H1 (cell line): ENCODE measurements around the gene TAPT1. TPM values are rescaled to one million over a fixed set of nuclear protein-coding genes. Genes with fewer than 3 reads are reported as not detected.

Source experiments
- CTCF ChIA-PET: fragments of 300-600 bp; sonication (Branson Sonifier 250); formaldehyde crosslinking; loops from one replicate; lab custom pipeline; 2021; ENCODE audit not compliant: partially characterized antibody; lab: Charles Lee
- POLR2A ChIA-PET: fragments of 300-600 bp; sonication (Branson Sonifier 250); formaldehyde crosslinking; loops from one replicate; lab custom pipeline; 2021; ENCODE audit warnings: inconsistent platforms; ENCODE audit not compliant: partially characterized antibody; lab: Charles Lee
- DNase-seq, 2 experiments: peaks; one replicate each; pipeline versions ENCODE4 v3.0.0 to v3.0.0-alpha.2; 2010 to 2022; ENCODE audit warnings: low spot score in 2 of 2, low read depth in 1 of 2, mixed read lengths in 1 of 2
- FAIRE-seq: peaks from 2 replicates; lab custom pipeline; 2011; peaks lifted over from hg19 to GRCh38; lab: Jason Lieb, UNC
- H2AFZ ChIP-seq: 2 replicates; pipeline ENCODE4 v1.8.1; 2012; ENCODE audit warnings: low read length, inconsistent platforms
- H2AK5ac ChIP-seq: 2 replicates; pipeline ENCODE4 v1.6.1; 2013; ENCODE audit warnings: low read depth, low read length
- H2BK120ac ChIP-seq: replicated peaks from 2 replicates; pipeline ENCODE3; 2013; ENCODE audit warnings: low read depth, low read length, inconsistent platforms
- H2BK12ac ChIP-seq: 2 replicates; pipeline ENCODE4 v1.6.1; 2013; ENCODE audit warnings: low read depth, low read length
- H2BK15ac ChIP-seq: 2 replicates; pipeline ENCODE4 v1.6.1; 2013; ENCODE audit warnings: low read length
- H2BK20ac ChIP-seq: 2 replicates; pipeline ENCODE4 v1.6.1; 2013; ENCODE audit warnings: low read length
- H2BK5ac ChIP-seq: 2 replicates; pipeline ENCODE4 v1.6.1; 2013; ENCODE audit warnings: low read depth, low read length
- H3K14ac ChIP-seq: 2 replicates; pipeline ENCODE4 v1.6.1; 2013; ENCODE audit warnings: inconsistent platforms; ENCODE audit not compliant: insufficient read length
- H3K18ac ChIP-seq: 2 replicates; pipeline ENCODE4 v1.6.1; 2013; ENCODE audit warnings: low read length; ENCODE audit errors: extremely low read depth
- H3K23ac ChIP-seq: 2 replicates; pipeline ENCODE4 v1.6.1; 2013; ENCODE audit warnings: inconsistent platforms; ENCODE audit not compliant: insufficient read length
- H3K23me2 ChIP-seq: 2 replicates; pipeline ENCODE4 v1.6.1; 2013; ENCODE audit warnings: low read depth, low read length
- H3K27ac ChIP-seq: 2 replicates; pipeline ENCODE4 v1.6.1; 2011; ENCODE audit warnings: low read depth, low read length, inconsistent platforms
- H3K27me3 ChIP-seq, 4 experiments: replicated peaks in 1 of 4; 1 replicate in 1 of 4; 2 replicates in 3 of 4; pipeline versions ENCODE4 v1.6.1 to v1.8.1; 2011 to 2013; ENCODE audit warnings: low read length in 3 of 4, mild to moderate bottlenecking in 3 of 4, inconsistent platforms in 2 of 4, mixed read lengths in 2 of 4, moderate library complexity in 1 of 4; ENCODE audit not compliant: control insufficient read depth in 3 of 4, insufficient read depth in 3 of 4; ENCODE audit errors: extremely low read depth in 1 of 4
- H3K36me3 ChIP-seq, 4 experiments: 2 replicates each; pipeline versions ENCODE4 v1.6.1 to v1.8.1; 2011 to 2013; ENCODE audit warnings: mild to moderate bottlenecking in 4 of 4, low read length in 3 of 4, moderate library complexity in 2 of 4, control low read depth in 1 of 4, inconsistent platforms in 1 of 4; ENCODE audit not compliant: insufficient read depth in 4 of 4, control insufficient read depth in 2 of 4
- H3K4ac ChIP-seq: replicated peaks from 2 replicates; pipeline ENCODE3; 2013; ENCODE audit warnings: low read length, low read depth, mixed read lengths, inconsistent platforms; ENCODE audit not compliant: insufficient read length
- H3K4me1 ChIP-seq, 4 experiments: replicated peaks in 1 of 4; 1 replicate in 1 of 4; 2 replicates in 3 of 4; pipeline versions ENCODE4 v1.6.1 to v1.8.1; 2011 to 2013; ENCODE audit warnings: low read length in 3 of 4, inconsistent platforms in 2 of 4, mixed read lengths in 1 of 4; ENCODE audit not compliant: insufficient read depth in 4 of 4, control insufficient read depth in 3 of 4
- H3K4me2 ChIP-seq, 2 experiments: 2 replicates each; pipeline versions ENCODE4 v1.6.1 to v1.8.1; 2011 to 2013; ENCODE audit warnings: low read depth in 2 of 2, low read length in 2 of 2, control low read depth in 1 of 2, inconsistent platforms in 1 of 2, mild to moderate bottlenecking in 1 of 2; ENCODE audit not compliant: insufficient read depth in 1 of 2
- H3K4me3 ChIP-seq, 4 experiments: fragments of 200-600, 300-600 bp in 1 of 4; sonication (generic), shearing (Covaris generic), sonication (Bioruptor Twin) in 1 of 4; 2 replicates each; pipeline versions ENCODE4 v1.5.1 to v1.8.1; 2011 to 2016; ENCODE audit warnings: low read length in 4 of 4, low read depth in 3 of 4, control low read depth in 2 of 4, inconsistent platforms in 2 of 4, mild to moderate bottlenecking in 2 of 4, mixed read lengths in 1 of 4, moderate library complexity in 1 of 4; ENCODE audit not compliant: insufficient read depth in 2 of 4; ENCODE audit errors: extremely low read depth in 1 of 4
- H3K56ac ChIP-seq: replicated peaks from 2 replicates; pipeline ENCODE3; 2013; ENCODE audit warnings: low read depth, mild to moderate bottlenecking, mixed read lengths, low read length, inconsistent platforms; ENCODE audit not compliant: insufficient read length
- H3K79me1 ChIP-seq: 2 replicates; pipeline ENCODE4 v1.6.1; 2013; ENCODE audit warnings: low read depth, low read length, control low read depth
- H3K79me2 ChIP-seq, 2 experiments: 2 replicates each; pipeline versions ENCODE4 v1.6.1 to v1.8.1; 2012 to 2013; ENCODE audit warnings: low read length in 2 of 2, mild to moderate bottlenecking in 2 of 2, inconsistent platforms in 1 of 2; ENCODE audit not compliant: insufficient read depth in 2 of 2, control insufficient read depth in 1 of 2
- H3K9ac ChIP-seq, 4 experiments: replicated peaks in 1 of 4; 1 replicate in 1 of 4; 2 replicates in 3 of 4; pipeline versions ENCODE4 v1.6.1 to v1.8.1; 2011 to 2013; ENCODE audit warnings: low read depth in 3 of 4, low read length in 3 of 4, control low read depth in 2 of 4, mild to moderate bottlenecking in 2 of 4, moderate library complexity in 2 of 4, inconsistent platforms in 1 of 4; ENCODE audit errors: extremely low read depth in 1 of 4
- H3K9me3 ChIP-seq, 2 experiments: 2 replicates each; pipeline versions ENCODE4 v1.6.1 to v1.8.1; 2012 to 2013; ENCODE audit warnings: mild to moderate bottlenecking in 2 of 2, moderate library complexity in 2 of 2, control low read depth in 1 of 2, inconsistent platforms in 1 of 2, low read depth in 1 of 2, low read length in 1 of 2, mixed read lengths in 1 of 2; ENCODE audit not compliant: insufficient read depth in 2 of 2
- H4K20me1 ChIP-seq, 2 experiments: replicated peaks in 1 of 2; 2 replicates each; pipeline versions ENCODE3 to v1.8.1; 2011 to 2013; ENCODE audit warnings: inconsistent platforms in 2 of 2, low read length in 2 of 2, mild to moderate bottlenecking in 1 of 2; ENCODE audit not compliant: insufficient read depth in 2 of 2, control insufficient read depth in 1 of 2
- H4K5ac ChIP-seq: 2 replicates; pipeline ENCODE4 v1.6.1; 2013; ENCODE audit warnings: low read length, low read depth, mixed read lengths, inconsistent platforms; ENCODE audit not compliant: insufficient read length
- H4K8ac ChIP-seq: 2 replicates; pipeline ENCODE4 v1.8.0; 2013; ENCODE audit warnings: mild to moderate bottlenecking, moderate library complexity, low read length, inconsistent platforms; ENCODE audit not compliant: insufficient read depth; ENCODE audit errors: extremely low read depth
- H4K91ac ChIP-seq: replicated peaks from 2 replicates; pipeline ENCODE3; 2013; ENCODE audit warnings: low read length, mixed read lengths, inconsistent platforms; ENCODE audit not compliant: insufficient read length
- ASH2L ChIP-seq: fragments of 200-600, 300-600 bp; sonication (generic); IDR thresholded peaks from one replicate; pipeline ENCODE4 v1.7.1; 2017; ENCODE audit warnings: low read length
- BCL11A ChIP-seq, 2 experiments: IDR thresholded peaks; one replicate each; pipeline ENCODE4 v1.6.1; 2011; ENCODE audit warnings: low read depth in 2 of 2, low read length in 2 of 2, mild to moderate bottlenecking in 2 of 2
- BRCA1 ChIP-seq: IDR thresholded peaks from 2 replicates; pipeline ENCODE4 v1.6.1; 2012; ENCODE audit warnings: low read depth, low read length, improper control_type of control experiment
- CEBPB ChIP-seq: IDR thresholded peaks from 2 replicates; pipeline ENCODE4 v1.6.1; 2012; ENCODE audit warnings: low read depth, low read length
- CREB1 ChIP-seq: IDR thresholded peaks from 2 replicates; pipeline ENCODE4 v1.6.1; 2012; ENCODE audit warnings: inconsistent platforms
- EZH2 ChIP-seq: fragments of 200-600 bp; sonication (generic); IDR thresholded peaks from 2 replicates; pipeline ENCODE4 v1.7.1; 2012; ENCODE audit warnings: low read depth, mild to moderate bottlenecking, moderate library complexity, low read length, inconsistent platforms; ENCODE audit not compliant: severe bottlenecking
- HDAC2 ChIP-seq, 2 experiments: fragments of 300-600 bp in 1 of 2; sonication (generic) in 1 of 2; IDR thresholded peaks; 2 replicates each; pipeline ENCODE4 v1.6.1; 2011 to 2012; ENCODE audit warnings: low read depth in 2 of 2, low read length in 2 of 2, mild to moderate bottlenecking in 2 of 2, moderate library complexity in 2 of 2, borderline replicate concordance in 1 of 2, inconsistent platforms in 1 of 2
- JUN ChIP-seq: IDR thresholded peaks from 2 replicates; pipeline ENCODE4 v1.6.1; 2011; ENCODE audit warnings: low read depth, mild to moderate bottlenecking, improper control_type of control experiment, low read length
- JUND ChIP-seq: IDR thresholded peaks from 2 replicates; pipeline ENCODE4 v1.6.1; 2011; ENCODE audit warnings: mild to moderate bottlenecking, improper control_type of control experiment, low read length
- NRF1 ChIP-seq: IDR thresholded peaks from 2 replicates; pipeline ENCODE4 v1.6.1; 2011; ENCODE audit warnings: mild to moderate bottlenecking, low read depth, low read length, improper control_type of control experiment
- POU5F1 ChIP-seq: IDR thresholded peaks from 2 replicates; pipeline ENCODE4 v1.6.1; 2011; ENCODE audit warnings: low read depth, mild to moderate bottlenecking, low read length, moderate library complexity
- RAD21 ChIP-seq, 2 experiments: IDR thresholded peaks in 1 of 2; conservative IDR thresholded peaks in 1 of 2; 2 replicates each; pipeline ENCODE4 v1.6.1; 2011; ENCODE audit warnings: low read depth in 2 of 2, low read length in 2 of 2, improper control_type of control experiment in 1 of 2, inconsistent platforms in 1 of 2, mild to moderate bottlenecking in 1 of 2, moderate library complexity in 1 of 2
- SP1 ChIP-seq: IDR thresholded peaks from 2 replicates; pipeline ENCODE4 v1.6.1; 2011; ENCODE audit warnings: low read depth, low read length
- TAF7 ChIP-seq: optimal IDR thresholded peaks from 2 replicates; pipeline ENCODE3; 2011; ENCODE audit warnings: low read depth, mild to moderate bottlenecking, inconsistent platforms, low read length, moderate library complexity, borderline replicate concordance
- ZNF274 ChIP-seq: IDR thresholded peaks from 2 replicates; pipeline ENCODE4 v1.7.0; 2012; ENCODE audit warnings: low read length, borderline replicate concordance; ENCODE audit errors: extremely low read depth
- WGBS, 2 experiments: shearing (Covaris generic) in 1 of 2; methylation state at CpG; one replicate each; pipeline versions ENCODE4 v1.1.6 to v1.1.7; 2013 to 2015; ENCODE audit warnings: low lambda C conversion rate in 2 of 2, mixed read lengths in 2 of 2, inconsistent platforms in 1 of 2, low coverage in 1 of 2, missing lambda C conversion rate in 1 of 2; ENCODE audit not compliant: insufficient replicate concordance in 2 of 2, insufficient coverage in 1 of 2, insufficient read length in 1 of 2; ENCODE audit errors: extremely low coverage in 1 of 2, missing lambda C conversion rate in 1 of 2; 5-methylcytosine and 5-hydroxymethylcytosine counted together
- polyA plus RNA-seq, 7 experiments: library from polyadenylated mRNA; depleted of rRNA in 3 of 7; stranded (reverse) in 5 of 7; unstranded in 2 of 7; fragments of >200 nt in 5 of 7; fragments of 200-250 nt in 2 of 7; gene quantifications; 1 replicate in 5 of 7; 2 replicates in 1 of 7; 4 replicates in 1 of 7; pipeline versions ENCODE4 v1.2.1 to v1.2.3, GENCODE V29; 2011 to 2013; ENCODE audit warnings: missing spikeins in 2 of 7, mixed read lengths in 2 of 7
- total RNA-seq: library from RNA; stranded (reverse); fragmentation: NEBNext Ultra II Directional; extraction: Animal tissue kit (Norgen Biotek cat#: 25700); gene quantifications from 2 replicates; pipeline ENCODE4 v1.2.1, GENCODE V29; 2021

The TAPT1 gene
- total and polyA plus RNA-seq, 2 of the 8 experiments (the other 6 are each of a cell fraction or from before 2014, with no cell fraction given): 4.2 to 15.3 TPM

DNA sequence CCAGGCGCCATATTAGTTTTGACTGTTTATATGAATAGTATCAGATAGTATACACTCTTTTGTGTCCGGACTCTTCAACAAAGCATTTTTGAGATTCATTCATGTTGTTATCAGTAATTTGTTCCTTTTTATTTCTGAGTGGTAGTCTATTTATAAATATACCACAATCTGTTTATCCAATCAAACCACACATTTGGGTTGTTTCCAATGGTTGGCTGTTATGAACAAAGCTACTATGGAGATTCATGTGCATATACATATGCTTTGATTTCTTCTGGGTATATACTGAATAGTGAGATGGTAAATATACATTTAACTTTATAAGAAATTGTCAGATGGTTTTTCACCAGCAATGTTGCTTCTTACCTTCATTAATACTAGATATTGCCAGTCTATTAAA, 36.8 kb upstream of the TAPT1 start:
- Histone ChIP-seq H3K14ac (no peak overlapping the region), H3K23ac (no peak overlapping the region), H3K36me3 (no peaks in the 10 kb centered on the region), H2AFZ (no peak overlapping the region), H4K8ac (no peak overlapping the region), H3K23me2 (no peaks in the 10 kb centered on the region), H3K27ac (no peak overlapping the region), H3K56ac (no peak overlapping the region), H4K20me1 (no peaks in the 10 kb centered on the region), H2AK5ac (no peak overlapping the region), H3K4me1 (no peaks in the 10 kb centered on the region), H2BK5ac (no peak overlapping the region), H3K4ac (no peak overlapping the region), H2BK120ac (no peak overlapping the region), H3K4me2 (no peak overlapping the region), H3K27me3 (peaks cover 0 to 1% (median 0%) of the 10 kb centered on the region in 4 experiments; a peak in 1 of 7 replicates), H3K9ac (no peak overlapping the region), H2BK20ac (no peak overlapping the region), H4K91ac (no peak overlapping the region), H3K9me3 (no peaks in the 10 kb centered on the region), H3K18ac (no peak overlapping the region), H2BK15ac (no peak overlapping the region), H3K79me1 (no peaks in the 10 kb centered on the region), H2BK12ac (no peak overlapping the region), H4K5ac (no peak overlapping the region), H3K79me2 (no peaks in the 10 kb centered on the region), H3K4me3 (no peak overlapping the region)
- 85% methylated on average over 2 of the region's 2 CpGs; no CpG with 5 or more reads in 1 of the 2 experiments for WGBS, 2 experiments
- ChIA-PET CTCF (interaction anchor here (0.6 to 3.1 kb wide), 4 partner anchors 64 to 1193 kb away, joined by 3 to 13 read pairs (median 5); no protein-coding TSS in a partner anchor), POLR2A (no interaction called here)
- FAIRE-seq (no peak), DNase-seq (no peak)
- TF ChIP-seq EZH2: no peak
- TF ChIP-seq POU5F1: no peak
- no peak for TF ChIP-seq BRCA1
- TF ChIP-seq CEBPB: no peak
- TF ChIP-seq ZNF274: no peak
- no peak for TF ChIP-seq CREB1
- no peak for TF ChIP-seq SP1
- no peak for TF ChIP-seq BCL11A (IDR thresholded peaks at IDR 0.05; ENCODE audit: low read depth in 2 of 2, low read length in 2 of 2)
- TF ChIP-seq RAD21 (IDR thresholded peaks at IDR 0.05 in 1 of 2, conservative IDR thresholded peaks at IDR 0.05 in 1 of 2; ENCODE audit: low read depth in 2 of 2, low read length in 2 of 2): no peak
- TF ChIP-seq JUN: no peak
- no peak for TF ChIP-seq TAF7
- TF ChIP-seq JUND: no peak
- TF ChIP-seq HDAC2 (IDR thresholded peaks at IDR 0.05; ENCODE audit: borderline replicate concordance in 1 of 2, low read depth in 2 of 2, low read length in 2 of 2): no peak
- no peak for TF ChIP-seq ASH2L
- no peak for TF ChIP-seq NRF1
